Hepatocyte (in vitro differentiated cells): Measurements from ENCODE around the gene CAMK2G.

Source experiments
- EZH2 ChIP-seq: fragments of 200-600 bp; sonication (generic); IDR thresholded peaks from 2 replicates; pipeline ENCODE4 v1.6.1; 2016; ENCODE audit warnings: antibody characterized with exemption, mild to moderate bottlenecking, borderline replicate concordance
- EZH2phosphoT487 ChIP-seq: fragments of 200-600 bp; sonication (generic); IDR thresholded peaks from one replicate; pipeline ENCODE4 v1.6.1; 2018; ENCODE audit warnings: antibody characterized with exemption, mild to moderate bottlenecking, low read depth, moderate library complexity; ENCODE audit not compliant: unreplicated experiment, severe bottlenecking
- TF ChIP-seq, protein P1 (sequence below): fragments of 200-600 bp; sonication (generic); IDR thresholded peaks from 2 replicates; pipeline ENCODE4 v1.5.1; 2016; ENCODE audit warnings: antibody characterized with exemption, mild to moderate bottlenecking; ENCODE audit not compliant: poor library complexity

DNA sequence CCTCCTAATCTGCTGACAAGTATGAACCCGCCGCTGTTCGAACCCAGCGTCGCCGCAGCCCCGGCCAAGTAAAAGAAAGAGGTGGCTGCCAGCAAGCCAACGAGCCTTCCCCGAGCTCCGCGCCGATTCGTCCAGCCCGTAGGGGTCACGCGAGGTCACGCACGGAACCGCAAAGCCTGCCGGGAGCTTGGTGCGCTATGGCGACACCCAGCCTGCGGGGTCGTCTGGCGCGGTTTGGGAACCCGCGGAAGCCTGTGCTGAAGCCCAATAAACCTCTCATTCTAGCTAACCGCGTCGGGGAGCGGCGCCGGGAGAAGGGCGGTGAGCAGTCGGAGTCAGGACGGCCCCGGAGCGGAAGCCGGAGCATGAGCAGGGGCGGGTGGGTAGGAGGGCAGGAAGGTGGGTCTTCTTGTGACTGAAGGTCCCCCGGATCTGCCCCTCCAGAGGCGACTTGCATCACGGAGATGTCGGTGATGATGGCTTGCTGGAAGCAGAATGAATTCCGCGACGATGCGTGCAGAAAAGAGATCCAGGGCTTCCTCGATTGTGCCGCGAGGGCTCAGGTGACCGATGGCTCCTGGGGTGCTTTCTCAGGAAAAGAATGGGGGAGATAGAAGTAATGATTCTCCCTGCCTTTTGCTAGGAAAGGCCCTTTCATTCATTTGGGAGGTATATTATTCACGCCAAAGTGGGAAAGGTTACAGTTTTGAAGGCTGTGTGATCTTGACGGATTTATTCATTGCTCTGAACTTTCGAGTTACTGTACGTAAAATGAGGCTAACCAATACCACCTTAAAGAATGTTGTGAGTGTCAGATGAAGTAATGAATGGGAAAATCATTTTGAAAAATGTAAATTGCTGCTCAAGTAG, 92.2 kb downstream of the CAMK2G start, which contains the start of gene CHCHD1:
- TF ChIP-seq, protein P1, sequence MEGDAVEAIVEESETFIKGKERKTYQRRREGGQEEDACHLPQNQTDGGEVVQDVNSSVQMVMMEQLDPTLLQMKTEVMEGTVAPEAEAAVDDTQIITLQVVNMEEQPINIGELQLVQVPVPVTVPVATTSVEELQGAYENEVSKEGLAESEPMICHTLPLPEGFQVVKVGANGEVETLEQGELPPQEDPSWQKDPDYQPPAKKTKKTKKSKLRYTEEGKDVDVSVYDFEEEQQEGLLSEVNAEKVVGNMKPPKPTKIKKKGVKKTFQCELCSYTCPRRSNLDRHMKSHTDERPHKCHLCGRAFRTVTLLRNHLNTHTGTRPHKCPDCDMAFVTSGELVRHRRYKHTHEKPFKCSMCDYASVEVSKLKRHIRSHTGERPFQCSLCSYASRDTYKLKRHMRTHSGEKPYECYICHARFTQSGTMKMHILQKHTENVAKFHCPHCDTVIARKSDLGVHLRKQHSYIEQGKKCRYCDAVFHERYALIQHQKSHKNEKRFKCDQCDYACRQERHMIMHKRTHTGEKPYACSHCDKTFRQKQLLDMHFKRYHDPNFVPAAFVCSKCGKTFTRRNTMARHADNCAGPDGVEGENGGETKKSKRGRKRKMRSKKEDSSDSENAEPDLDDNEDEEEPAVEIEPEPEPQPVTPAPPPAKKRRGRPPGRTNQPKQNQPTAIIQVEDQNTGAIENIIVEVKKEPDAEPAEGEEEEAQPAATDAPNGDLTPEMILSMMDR: no peak
- no peak for TF ChIP-seq EZH2phosphoT487
- no peak for TF ChIP-seq EZH2
